Naive B cell (primary cell): ENCODE results near the gene CCNL2. TPM values are rescaled to one million over a fixed set of nuclear protein-coding genes. Genes with fewer than 3 reads are reported as not detected.

Experiments used
- ATAC-seq, 2 donors: fragments of 150-1000 bp; cut with Tn5 transposase; 2 replicates each; pipeline ENCODE4 v1.10.0; 2021; ENCODE audit warnings: low read depth in 2 of 2, mild to moderate bottlenecking in 2 of 2, moderate library complexity in 2 of 2
- DNase-seq: peaks from one replicate; pipeline ENCODE4 v3.0.0; 2022
- H3K27ac Mint-ChIP-seq, 6 donors: one replicate each; pipeline ENCODE4 v1.8.0; 2020 to 2022; ENCODE audit warnings: mild to moderate bottlenecking in 6 of 6, mixed read lengths in 6 of 6, moderate library complexity in 5 of 6, inconsistent platforms in 2 of 6
- H3K27me3 Mint-ChIP-seq, 3 donors: one replicate each; pipeline ENCODE4 v1.8.0; 2021 to 2022; ENCODE audit warnings: mixed read lengths in 3 of 3, mild to moderate bottlenecking in 1 of 3
- H3K36me3 Mint-ChIP-seq, 2 donors: one replicate each; pipeline ENCODE4 v1.8.0; 2020 to 2022; ENCODE audit warnings: mixed read lengths in 2 of 2, inconsistent platforms in 1 of 2, mild to moderate bottlenecking in 1 of 2
- H3K4me1 Mint-ChIP-seq, 3 donors: one replicate each; pipeline ENCODE4 v1.8.0; 2020 to 2022; ENCODE audit warnings: mixed read lengths in 3 of 3, inconsistent platforms in 1 of 3, mild to moderate bottlenecking in 1 of 3, moderate library complexity in 1 of 3
- H3K4me3 Mint-ChIP-seq, 8 donors: one replicate each; pipeline ENCODE4 v1.8.0; 2020 to 2022; ENCODE audit warnings: mild to moderate bottlenecking in 8 of 8, mixed read lengths in 8 of 8, moderate library complexity in 8 of 8, inconsistent platforms in 2 of 8
- H3K9me3 Mint-ChIP-seq, 7 donors: one replicate each; pipeline ENCODE4 v1.8.0; 2020 to 2022; ENCODE audit warnings: mixed read lengths in 7 of 7, mild to moderate bottlenecking in 5 of 7, inconsistent platforms in 2 of 7, moderate library complexity in 1 of 7
- polyA plus RNA-seq, 6 donors: library from polyadenylated mRNA; unstranded; fragments of 300-500 nt; fragmentation: Illumina TruSeq; gene quantifications; one replicate each; pipeline ENCODE4 v1.2.3, GENCODE V29; 2021; ENCODE audit warnings: low read depth in 6 of 6

The CCNL2 gene
- polyA plus RNA-seq, 6 donors from 2014 or later, result 16.8 to 50.2 (median 24.6) TPM

DNA sequence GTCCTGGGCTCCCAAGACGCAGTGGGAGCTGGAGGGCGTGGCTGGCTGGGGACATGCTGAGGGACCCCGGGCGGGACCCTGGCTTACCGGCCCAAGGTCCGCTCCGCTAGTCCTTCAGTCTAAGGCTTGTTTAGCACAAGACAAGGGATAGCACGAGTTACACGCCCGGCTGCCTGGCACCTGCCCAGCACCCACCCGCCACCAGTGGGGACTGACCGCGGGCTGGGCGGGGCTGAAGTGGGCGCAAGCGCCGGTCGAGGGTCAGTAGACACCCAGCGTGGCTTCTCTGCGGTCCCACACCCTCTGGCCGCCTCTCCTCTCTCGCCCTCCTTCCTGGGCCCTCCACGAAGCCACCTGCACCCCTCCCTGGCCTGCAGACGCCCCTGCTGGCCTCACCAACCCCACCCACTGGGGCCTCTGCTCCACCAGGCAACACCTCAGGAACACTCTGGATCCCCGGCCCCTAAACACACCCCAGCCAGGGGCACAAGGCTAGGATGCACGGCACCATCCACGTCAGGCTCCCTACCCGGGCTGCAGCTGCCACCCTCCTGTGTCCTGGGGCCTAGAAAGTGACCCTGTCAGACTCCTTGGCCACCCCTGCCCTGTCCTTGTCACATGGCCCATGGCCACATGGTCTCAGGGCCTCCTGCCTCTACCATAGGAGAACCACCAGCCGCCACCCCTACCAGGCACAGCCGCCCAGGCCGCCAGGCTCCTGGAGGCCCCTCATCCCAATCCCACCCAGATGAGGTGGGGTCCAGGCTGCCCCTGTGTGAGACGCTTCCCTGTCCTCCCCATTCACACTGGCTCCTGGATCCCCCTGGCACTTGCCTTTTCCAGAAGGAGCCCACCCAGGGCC, 62.0 kb downstream of the CCNL2 start:
- DNase-seq (no peak), ATAC-seq (no peak)
- Mint-ChIP-seq H3K4me1 (peaks cover 0 to 4% (median 0%) of the 10 kb centered on the region in 3 donors), H3K36me3 (no peaks in the 10 kb centered on the region), H3K27me3 (no peaks in the 10 kb centered on the region), H3K27ac (peak overlapping the region in 1 of 6 donors; percentile 73), H3K9me3 (no peaks in the 10 kb centered on the region), H3K4me3 (no peak overlapping the region)

DNA sequence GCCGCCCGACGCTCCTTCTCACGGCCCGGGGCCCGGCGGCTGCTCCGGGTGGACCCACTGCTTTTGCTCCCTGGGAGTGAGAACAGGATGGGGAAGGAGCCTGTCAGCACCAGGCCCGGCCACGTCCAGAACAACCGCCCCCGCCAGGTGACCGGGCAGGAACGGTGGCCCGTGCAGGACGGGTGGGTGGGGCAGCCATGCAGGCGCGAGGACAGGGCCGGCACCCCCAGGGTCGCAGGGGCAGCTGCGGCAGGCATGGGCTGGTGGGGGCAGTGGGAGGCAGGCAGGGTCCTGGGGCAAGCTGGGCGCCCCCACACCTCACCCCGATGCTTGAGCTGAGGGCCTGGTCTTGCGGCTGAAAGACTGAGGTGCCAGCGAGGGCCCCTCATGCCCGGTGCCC, 62.7 kb downstream of the CCNL2 start:
- ATAC-seq, result no peak
- DNase-seq, result no peak
- Mint-ChIP-seq H3K4me3 (no peak overlapping the region), H3K4me1 (peaks cover 0 to 4% (median 0%) of the 10 kb centered on the region in 3 donors), H3K36me3 (no peaks in the 10 kb centered on the region), H3K27ac (no peak overlapping the region), H3K9me3 (no peaks in the 10 kb centered on the region), H3K27me3 (no peaks in the 10 kb centered on the region)

DNA sequence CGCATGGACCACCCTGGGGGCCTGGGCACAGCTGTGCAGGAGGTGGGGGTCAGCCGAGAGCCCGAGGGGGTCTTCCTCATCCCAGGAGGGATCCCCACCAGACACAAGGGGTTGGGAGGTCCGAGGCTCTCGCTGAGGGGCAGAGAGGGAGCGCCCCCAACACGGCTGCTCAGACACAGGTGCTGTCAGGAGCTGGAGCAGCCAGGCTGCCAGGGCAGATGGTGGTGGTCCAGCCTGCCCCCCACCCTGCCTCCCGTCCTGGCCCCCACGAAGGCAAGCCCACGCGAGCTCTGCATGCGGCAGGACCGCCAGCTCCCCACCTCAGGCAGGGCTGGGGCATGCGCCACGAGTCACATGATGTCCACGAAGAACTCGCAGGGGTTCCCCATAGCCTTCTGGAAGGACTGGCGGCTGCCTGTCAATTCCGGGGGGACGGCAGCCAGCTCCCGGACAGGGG, 63.3 kb downstream of the CCNL2 start:
- Mint-ChIP-seq H3K36me3 (no peaks in the 10 kb centered on the region), H3K4me1 (peaks cover 0 to under 1% (median 0%) of the 10 kb centered on the region in 3 donors)

More for the DNA sequence above, 63.3 kb downstream of the CCNL2 start:
- Mint-ChIP-seq H3K4me3 (no peak overlapping the region), H3K9me3 (no peaks in the 10 kb centered on the region), H3K27ac (no peak overlapping the region), H3K27me3 (no peaks in the 10 kb centered on the region)
- ATAC-seq (no peak), DNase-seq (no peak)

Other genes with a start within 250 kb of the CCNL2 start
- gene TTLL10, start 225.5 kb downstream of the CCNL2 start, polyA plus RNA-seq, result not detected
- 10 to 100 TPM in 1 of 6 donors, 1 to 10 TPM in 5; 2.4 to 13.0 (median 7.9) TPM for gene TNFRSF18, start 192.7 kb downstream of the CCNL2 start, polyA plus RNA-seq
- under 1 TPM in 3 of 6 donors, not detected in 3; 0.18 to 0.36 (median 0.32) TPM for gene TNFRSF4, start 185.2 kb downstream of the CCNL2 start, polyA plus RNA-seq
- 100 to 1,000 TPM in 1 of 6 donors, 10 to 100 TPM in 5; 64.8 to 101 (median 85.4) TPM for gene SDF4, start 167.3 kb downstream of the CCNL2 start, polyA plus RNA-seq
- gene B3GALT6, start 167.1 kb downstream of the CCNL2 start, polyA plus RNA-seq, result 10 to 100 TPM in 5 of 6 donors, 1 to 10 TPM in 1; 6.9 to 22.9 (median 12.9) TPM
- not detected for gene C1QTNF12, start 152.6 kb downstream of the CCNL2 start, polyA plus RNA-seq
- gene UBE2J2, start 125.5 kb downstream of the CCNL2 start, polyA plus RNA-seq, result 100 to 1,000 TPM in 1 of 6 donors, 10 to 100 TPM in 5; 75.1 to 112 (median 87.4) TPM
- not detected for gene SCNN1D, start 118.9 kb downstream of the CCNL2 start, polyA plus RNA-seq
- 1 to 10 TPM; 1.9 to 7.2 (median 3.1) TPM for gene ACAP3, start 91.4 kb downstream of the CCNL2 start, polyA plus RNA-seq
- 10 to 100 TPM in 5 of 6 donors, 1 to 10 TPM in 1; 7.2 to 17.2 (median 11.9) TPM for gene PUSL1, start 90.7 kb downstream of the CCNL2 start, polyA plus RNA-seq
- gene INTS11, start 74.7 kb downstream of the CCNL2 start, polyA plus RNA-seq, result 10 to 100 TPM; 45.9 to 61.5 (median 54.3) TPM
- 10 to 100 TPM in 3 of 6 donors, 1 to 10 TPM in 3; 7.9 to 16.9 (median 10.7) TPM for gene CPTP, start 74.5 kb downstream of the CCNL2 start, polyA plus RNA-seq
- under 1 TPM in 3 of 6 donors, not detected in 3; 0.28 to 0.44 (median 0.31) TPM for gene TAS1R3, start 68.1 kb downstream of the CCNL2 start, polyA plus RNA-seq
- 1 to 10 TPM in 1 of 6 donors, under 1 TPM in 4, not detected in 1; 0.40 to 1.0 (median 0.68) TPM for gene DVL1, start 49.9 kb downstream of the CCNL2 start, polyA plus RNA-seq
- gene MXRA8, start 40.8 kb downstream of the CCNL2 start, polyA plus RNA-seq, result not detected
- gene AURKAIP1, start 24.1 kb downstream of the CCNL2 start, polyA plus RNA-seq, result 100 to 1,000 TPM; 103 to 122 (median 106) TPM
- gene MRPL20, start 8.0 kb upstream of the CCNL2 start, polyA plus RNA-seq, result 100 to 1,000 TPM in 3 of 6 donors, 10 to 100 TPM in 3; 75.1 to 129 (median 102) TPM
- 1 to 10 TPM in 1 of 6 donors, under 1 TPM in 4, not detected in 1; 0.17 to 1.5 (median 0.28) TPM for gene ANKRD65, start 21.9 kb upstream of the CCNL2 start, polyA plus RNA-seq
- under 1 TPM in 1 of 6 donors, not detected in 5; 0.41 TPM for gene VWA1, start 36.4 kb upstream of the CCNL2 start, polyA plus RNA-seq
- not detected for gene ATAD3C, start 50.4 kb upstream of the CCNL2 start, polyA plus RNA-seq
- 10 to 100 TPM in 1 of 6 donors, 1 to 10 TPM in 3, under 1 TPM in 2; 0.20 to 10.2 (median 2.9) TPM for gene ATAD3B, start 72.4 kb upstream of the CCNL2 start, polyA plus RNA-seq
- gene ATAD3A, start 112.8 kb upstream of the CCNL2 start, polyA plus RNA-seq, result 10 to 100 TPM in 1 of 6 donors, 1 to 10 TPM in 5; 2.1 to 13.0 (median 5.8) TPM
- not detected for gene TMEM240, start 141.3 kb upstream of the CCNL2 start, polyA plus RNA-seq
- gene SSU72, start 175.5 kb upstream of the CCNL2 start, polyA plus RNA-seq, result 100 to 1,000 TPM; 165 to 257 (median 213) TPM
- gene FNDC10, start 200.8 kb upstream of the CCNL2 start, polyA plus RNA-seq, result under 1 TPM in 3 of 6 donors, not detected in 3; 0.13 to 0.75 (median 0.19) TPM
- 10 to 100 TPM; 11.0 to 20.6 (median 13.1) TPM for gene MIB2, start 216.2 kb upstream of the CCNL2 start, polyA plus RNA-seq
- under 1 TPM in 4 of 6 donors, not detected in 2; 0.35 to 0.74 (median 0.53) TPM for gene MMP23B, start 232.8 kb upstream of the CCNL2 start, polyA plus RNA-seq